Measurements from ENCODE around the gene RAB40B.

The RAB40B gene

GRCh38 chr17:82691714-82692113, 6.8 kb downstream of the RAB40B start:
- no peak for DNase-seq

- no peak for DNase-seq
Observed at GRCh38 chr17:82690786-82691489, 7.6 kb downstream of the RAB40B start.

DNA sequence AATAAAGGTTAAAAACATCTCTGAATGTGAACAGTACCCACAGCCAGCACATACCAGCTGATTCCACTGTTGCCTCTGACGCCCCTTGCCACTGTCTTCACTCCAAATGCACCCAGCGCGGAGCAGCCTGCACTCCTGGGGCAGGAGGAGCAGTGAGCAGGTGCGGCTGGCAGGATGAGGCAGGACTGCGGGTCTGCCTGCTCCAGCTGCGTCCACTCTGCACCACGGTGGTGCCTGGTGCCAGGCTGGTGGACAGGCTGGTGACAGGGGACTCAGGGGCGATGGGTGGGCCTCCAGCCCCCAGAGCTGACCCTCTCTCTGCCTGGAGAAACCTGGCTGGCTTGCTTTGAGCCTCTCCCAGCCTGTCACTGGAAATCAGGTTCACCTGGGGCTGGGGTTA, 9.4 kb downstream of the RAB40B start:
- DNase-seq = no peak

GRCh38 chr17:82687871-82688270, 10.6 kb downstream of the RAB40B start:
- no peak for DNase-seq

- no peak for DNase-seq
Observed at GRCh38 chr17:82687375-82687861, 11.1 kb downstream of the RAB40B start.

- no peak for DNase-seq
Observed at GRCh38 chr17:82686366-82687324, 11.9 kb downstream of the RAB40B start.

DNA sequence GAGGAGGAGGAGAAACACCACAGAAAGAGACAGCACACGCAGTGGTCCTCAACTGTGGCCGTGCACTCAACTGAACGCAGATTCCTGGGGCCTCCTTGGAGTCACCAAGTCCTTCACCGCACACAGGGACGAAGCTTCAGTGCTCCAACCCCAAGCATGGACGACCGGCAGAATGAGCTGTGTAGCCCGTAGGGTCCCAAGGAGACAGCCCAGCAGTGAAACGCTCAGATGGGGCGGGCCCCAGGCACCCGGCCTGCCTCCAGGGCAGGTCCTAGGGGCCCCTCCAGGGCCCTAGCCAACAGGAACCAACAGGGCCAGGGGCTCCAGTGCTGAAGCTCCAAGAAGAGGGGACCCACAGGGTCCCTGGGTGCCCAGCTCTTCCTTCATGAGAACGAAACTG, 13.2 kb downstream of the RAB40B start:
- no peak for DNase-seq

- no peak for DNase-seq
Observed at GRCh38 chr17:82684228-82684841, 14.2 kb downstream of the RAB40B start.

GRCh38 chr17:82683534-82683933, 15.0 kb downstream of the RAB40B start:
- no peak for DNase-seq

- no peak for DNase-seq
Observed at GRCh38 chr17:82681547-82681946, 17.0 kb downstream of the RAB40B start.

- DNase-seq = no peak
Observed at GRCh38 chr17:82679586-82680465, 18.7 kb downstream of the RAB40B start.

GRCh38 chr17:82678265-82678891, 20.1 kb downstream of the RAB40B start:
- no peak for DNase-seq

DNA sequence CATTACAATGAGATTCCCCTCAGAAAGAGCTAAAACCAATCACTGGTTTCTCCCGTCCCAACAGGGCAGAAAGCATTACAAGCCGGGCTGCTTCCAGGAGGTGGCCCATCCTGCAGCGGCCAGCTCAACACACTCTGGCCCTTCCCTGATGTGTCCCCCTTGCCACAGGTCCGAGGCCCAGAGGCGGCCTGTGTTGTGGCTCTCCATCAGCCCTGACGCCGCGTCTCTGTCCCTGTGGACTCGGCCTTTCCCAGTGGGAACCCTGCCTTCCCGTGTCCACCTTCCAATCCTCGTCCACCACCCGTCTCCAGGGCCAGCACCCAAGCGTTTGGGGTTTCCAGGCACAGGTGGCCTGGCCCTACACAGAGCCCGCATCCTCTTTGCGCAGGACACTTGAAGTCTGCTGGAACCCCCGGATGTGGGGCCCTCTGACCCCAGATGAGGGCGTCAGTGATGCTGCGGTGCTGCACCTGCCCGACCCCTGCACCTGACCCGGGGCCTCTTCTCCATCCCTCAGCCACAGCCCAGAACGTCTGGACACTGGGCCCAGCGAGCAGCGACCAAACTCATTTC, 21.1 kb downstream of the RAB40B start:
- DNase-seq = no peak

DNA sequence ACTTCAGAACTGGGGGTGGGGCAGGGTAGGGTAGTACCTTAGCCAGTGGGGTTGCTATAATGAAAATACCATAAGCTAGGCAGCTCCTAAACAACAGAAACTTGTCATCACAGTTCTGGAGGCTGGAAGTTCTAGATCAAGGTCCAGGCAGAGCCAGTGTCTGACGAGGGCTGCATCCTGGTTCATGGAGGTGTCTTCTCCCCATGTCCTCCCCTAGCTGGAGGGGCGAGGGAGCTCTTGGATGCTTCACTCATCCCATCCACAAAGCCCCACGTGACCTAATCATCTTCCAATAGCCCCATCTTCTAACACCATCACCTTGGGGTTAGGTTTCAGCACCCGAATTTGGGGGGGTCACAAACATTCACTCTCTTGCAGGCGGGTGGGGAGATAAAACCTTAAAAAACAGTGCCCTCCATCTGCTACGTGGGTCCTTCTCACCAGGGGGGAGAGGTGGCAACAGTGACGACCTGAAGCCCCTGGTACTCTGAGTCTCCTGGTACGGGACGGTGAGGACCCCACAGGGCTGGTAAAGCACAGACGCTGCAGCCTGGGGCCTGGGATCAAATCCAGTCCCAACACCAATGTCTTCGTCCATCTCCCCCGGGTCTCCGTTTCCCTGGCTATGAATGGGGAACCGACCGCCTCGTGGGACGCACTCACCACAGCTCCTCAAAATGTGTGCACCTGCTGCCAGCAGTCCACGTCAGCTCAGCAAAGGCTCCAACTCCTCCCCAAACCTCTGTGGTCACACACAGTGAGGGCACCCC, 22.8 kb downstream of the RAB40B start:
- no peak for DNase-seq

- no peak for DNase-seq
Observed at GRCh38 chr17:82674656-82675475, 23.6 kb downstream of the RAB40B start.

- DNase-seq = no peak
Observed at GRCh38 chr17:82670661-82671450, 27.6 kb downstream of the RAB40B start.

- DNase-seq = peak; percentile 3
Observed at GRCh38 chr17:82668631-82669099, 29.8 kb downstream of the RAB40B start.

DNA sequence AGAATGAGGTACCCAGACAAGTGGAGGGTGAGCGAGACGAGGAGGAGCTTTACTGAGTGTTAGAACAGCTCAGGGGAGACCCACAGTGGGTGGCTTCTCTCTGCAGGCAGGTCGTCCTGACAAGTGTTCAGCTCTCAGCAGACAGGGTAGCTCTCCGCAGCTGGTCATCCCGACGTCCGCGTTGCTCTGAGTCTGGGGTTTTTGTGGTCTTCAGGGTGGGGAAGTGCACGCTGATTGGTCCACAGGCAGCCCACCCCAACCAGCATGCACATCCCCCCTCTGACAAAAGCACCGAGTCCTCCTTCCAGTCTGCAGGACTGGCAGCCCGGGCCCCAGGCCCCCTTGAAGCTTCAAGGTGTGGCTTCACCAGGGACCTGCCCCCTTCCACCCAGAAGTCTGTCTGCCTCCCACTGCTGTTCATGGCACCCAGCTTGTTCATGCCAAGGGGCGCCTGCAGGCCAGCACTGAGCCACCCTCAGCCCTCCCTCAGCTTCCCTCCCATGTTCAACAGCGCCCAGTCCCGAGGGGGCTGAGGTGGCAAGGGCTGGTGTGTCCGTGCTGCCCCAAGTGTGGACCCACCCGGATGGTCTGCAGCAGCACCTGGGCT, 30.4 kb downstream of the RAB40B start:
- no peak for DNase-seq

GRCh38 chr17:82667668-82668000, 30.9 kb downstream of the RAB40B start:
- DNase-seq = no peak
